ENCODE results near the gene SEBOX. TPM values are rescaled to one million over a fixed set of nuclear protein-coding genes. Genes with fewer than 3 reads are reported as not detected.

SEBOX gene
- total RNA-seq, 1 donor from 2014 or later, result not detected

DNA sequence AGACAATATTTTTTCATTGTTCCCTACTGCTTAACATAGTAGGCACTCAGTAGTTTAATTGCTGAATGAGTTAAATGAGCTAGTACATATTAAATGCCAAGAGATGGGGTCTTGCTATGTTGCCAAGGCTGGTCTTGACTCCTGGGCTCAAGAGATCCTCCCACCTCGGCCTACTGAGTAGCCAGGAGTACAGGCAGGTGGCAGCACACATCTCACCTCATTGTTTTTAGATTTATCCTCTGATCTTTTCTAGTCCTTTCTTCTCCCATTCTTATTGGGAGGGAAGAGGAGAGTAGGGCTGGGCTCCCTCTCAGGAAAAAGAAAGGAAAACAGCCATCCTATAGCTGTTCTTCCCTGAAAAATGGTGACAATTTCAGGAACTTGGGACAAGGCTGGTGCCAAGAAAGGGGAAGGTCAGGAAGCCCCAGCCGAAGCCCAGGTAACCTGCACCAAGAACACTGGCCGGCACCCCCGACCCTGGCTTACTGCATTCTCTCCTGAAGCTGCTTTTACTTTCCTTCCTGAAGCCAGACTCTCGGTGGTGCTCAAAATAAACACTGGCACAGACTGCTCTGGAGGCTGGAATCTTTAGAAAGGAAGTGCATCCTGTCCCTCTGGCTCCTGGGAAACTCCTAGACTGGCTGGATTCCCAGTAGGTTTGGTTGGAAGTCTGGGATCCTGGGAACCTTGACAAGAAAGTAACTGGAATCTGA is 26.8 kb downstream of the SEBOX start:
- Histone ChIP-seq H3K27ac (ENCODE audit: low read depth, low read length) (peak overlapping the region; percentile 99), H3K9ac (ENCODE audit: low read length) (peak overlapping the region; percentile 99), H3K27me3 (ENCODE audit: insufficient read depth, low read length) (no peaks in the 10 kb centered on the region), H3K4me1 (ENCODE audit: insufficient read depth, low read length) (peaks cover 37% of the 10 kb centered on the region), H2AFZ (ENCODE audit: low read depth, low read length) (no peak overlapping the region), H3K9me3 (ENCODE audit: insufficient read depth, low read depth, low read length) (no peaks in the 10 kb centered on the region), H3K36me3 (ENCODE audit: insufficient read depth, low read length) (peaks cover 28% of the 10 kb centered on the region), H3K4me3 (ENCODE audit: insufficient read depth, low read depth, low read length) (peak overlapping the region; percentile 21), H3K79me2 (ENCODE audit: insufficient read depth, low read length) (peaks cover 90% of the 10 kb centered on the region), H3K4me2 (ENCODE audit: low read length) (peak overlapping the region; percentile 87), H4K20me1 (ENCODE audit: insufficient read depth, low read length) (peaks cover 74% of the 10 kb centered on the region)
- Mint-ChIP-seq H3K36me3 (ENCODE audit: low read depth, unreplicated experiment) (peaks cover 8% of the 10 kb centered on the region), H3K9me3 (ENCODE audit: unreplicated experiment) (no peaks in the 10 kb centered on the region), H3K27me3 (ENCODE audit: low read depth, unreplicated experiment) (no peaks in the 10 kb centered on the region), H3K27ac (ENCODE audit: unreplicated experiment) (peak overlapping the region; percentile 91), H3K4me3 (ENCODE audit: unreplicated experiment) (peak overlapping the region; percentile 72), H3K4me1 (ENCODE audit: low read depth, unreplicated experiment) (peaks cover 28% of the 10 kb centered on the region)
- FAIRE-seq (no peak), DNase-seq (ENCODE audit: low read depth) (peak; percentile 85)
- no peak for TF ChIP-seq EZH2 (IDR thresholded peaks at IDR 0.05; ENCODE audit: insufficient read depth, low read length)

GRCh38 chr17:28335959-28336871 is 28.8 kb downstream of the SEBOX start:
- peak overlapping the region; percentile 99 for H3K27ac ChIP-seq (ENCODE audit: low read depth, low read length)
- Mint-ChIP-seq H3K27me3 (ENCODE audit: low read depth, unreplicated experiment) (no peaks in the 10 kb centered on the region), H3K4me3 (ENCODE audit: unreplicated experiment) (peak overlapping the region; percentile 99), H3K4me1 (ENCODE audit: low read depth, unreplicated experiment) (peaks cover 33% of the 10 kb centered on the region), H3K36me3 (ENCODE audit: low read depth, unreplicated experiment) (peaks cover 8% of the 10 kb centered on the region), H3K9me3 (ENCODE audit: unreplicated experiment) (no peaks in the 10 kb centered on the region), H3K27ac (ENCODE audit: unreplicated experiment) (peak overlapping the region; percentile 99)
- peak overlapping the region; percentile 95 for H3K4me3 ChIP-seq (ENCODE audit: insufficient read depth, low read depth, low read length)
- TF ChIP-seq, protein P1, sequence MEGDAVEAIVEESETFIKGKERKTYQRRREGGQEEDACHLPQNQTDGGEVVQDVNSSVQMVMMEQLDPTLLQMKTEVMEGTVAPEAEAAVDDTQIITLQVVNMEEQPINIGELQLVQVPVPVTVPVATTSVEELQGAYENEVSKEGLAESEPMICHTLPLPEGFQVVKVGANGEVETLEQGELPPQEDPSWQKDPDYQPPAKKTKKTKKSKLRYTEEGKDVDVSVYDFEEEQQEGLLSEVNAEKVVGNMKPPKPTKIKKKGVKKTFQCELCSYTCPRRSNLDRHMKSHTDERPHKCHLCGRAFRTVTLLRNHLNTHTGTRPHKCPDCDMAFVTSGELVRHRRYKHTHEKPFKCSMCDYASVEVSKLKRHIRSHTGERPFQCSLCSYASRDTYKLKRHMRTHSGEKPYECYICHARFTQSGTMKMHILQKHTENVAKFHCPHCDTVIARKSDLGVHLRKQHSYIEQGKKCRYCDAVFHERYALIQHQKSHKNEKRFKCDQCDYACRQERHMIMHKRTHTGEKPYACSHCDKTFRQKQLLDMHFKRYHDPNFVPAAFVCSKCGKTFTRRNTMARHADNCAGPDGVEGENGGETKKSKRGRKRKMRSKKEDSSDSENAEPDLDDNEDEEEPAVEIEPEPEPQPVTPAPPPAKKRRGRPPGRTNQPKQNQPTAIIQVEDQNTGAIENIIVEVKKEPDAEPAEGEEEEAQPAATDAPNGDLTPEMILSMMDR (IDR thresholded peaks at IDR 0.05; ENCODE audit: insufficient read depth, low read depth, low read length), result no peak
- no peak for TF ChIP-seq EZH2 (IDR thresholded peaks at IDR 0.05; ENCODE audit: insufficient read depth, low read length)
- no peak overlapping the region for H2AFZ ChIP-seq (ENCODE audit: low read depth, low read length)
- peaks cover 11% of the 10 kb centered on the region for H3K36me3 ChIP-seq (ENCODE audit: insufficient read depth, low read length)
- H3K9me3 ChIP-seq (ENCODE audit: insufficient read depth, low read depth, low read length), result no peaks in the 10 kb centered on the region
- no peak for FAIRE-seq
- DNase-seq (ENCODE audit: low read depth), result peak; percentile 95
- H3K4me1 ChIP-seq (ENCODE audit: insufficient read depth, low read length), result peaks cover 39% of the 10 kb centered on the region
- H4K20me1 ChIP-seq (ENCODE audit: insufficient read depth, low read length), result peaks cover 81% of the 10 kb centered on the region
- H3K9ac ChIP-seq (ENCODE audit: low read length), result peak overlapping the region; percentile 99
- no peaks in the 10 kb centered on the region for H3K27me3 ChIP-seq (ENCODE audit: insufficient read depth, low read length)
- peak overlapping the region; percentile 87 for H3K4me2 ChIP-seq (ENCODE audit: low read length)
- H3K79me2 ChIP-seq (ENCODE audit: insufficient read depth, low read length), result peaks cover 95% of the 10 kb centered on the region

GRCh38 chr17:28335201-28335958 is 29.6 kb downstream of the SEBOX start, which contains the start of the genes IFT20 and TNFAIP1:
Gene IFT20, minus strand, starts transcription at chr17:28335472. Its CDS starts 3,487 bp downstream, at chr17:28331985.
Gene TNFAIP1, plus strand, starts transcription at chr17:28335761. Its CDS starts 3,761 bp downstream, at chr17:28339522.
- Histone ChIP-seq H3K36me3 (ENCODE audit: insufficient read depth, low read length) (peaks cover 3% of the 10 kb centered on the region), H2AFZ (ENCODE audit: low read depth, low read length) (peak within 1 kb of the TSS; percentile 81), H3K9me3 (ENCODE audit: insufficient read depth, low read depth, low read length) (no peaks in the 10 kb centered on the region), H3K79me2 (ENCODE audit: insufficient read depth, low read length) (peaks cover 92% of the 10 kb centered on the region), H4K20me1 (ENCODE audit: insufficient read depth, low read length) (peaks cover 81% of the 10 kb centered on the region), H3K4me3 (ENCODE audit: insufficient read depth, low read depth, low read length) (peak within 1 kb of the TSS; percentile 95), H3K4me1 (ENCODE audit: insufficient read depth, low read length) (peaks cover 39% of the 10 kb centered on the region), H3K4me2 (ENCODE audit: low read length) (peak within 1 kb of the TSS; percentile 95), H3K9ac (ENCODE audit: low read length) (peak within 1 kb of the TSS; percentile 99), H3K27ac (ENCODE audit: low read depth, low read length) (peak within 1 kb of the TSS; percentile 99), H3K27me3 (ENCODE audit: insufficient read depth, low read length) (no peaks in the 10 kb centered on the region)
- no peaks in the 10 kb centered on the region for H3K9me3 Mint-ChIP-seq (ENCODE audit: unreplicated experiment)
- H3K4me1 Mint-ChIP-seq (ENCODE audit: low read depth, unreplicated experiment), result peaks cover 33% of the 10 kb centered on the region
- H3K27me3 Mint-ChIP-seq (ENCODE audit: low read depth, unreplicated experiment), result no peaks in the 10 kb centered on the region
- H3K4me3 Mint-ChIP-seq (ENCODE audit: unreplicated experiment), result peak within 1 kb of the TSS; percentile 99
- H3K36me3 Mint-ChIP-seq (ENCODE audit: low read depth, unreplicated experiment), result peaks cover 9% of the 10 kb centered on the region
- FAIRE-seq, result peak; percentile 89
- peak within 1 kb of the TSS; percentile 99 for H3K27ac Mint-ChIP-seq (ENCODE audit: unreplicated experiment)
- no peak for TF ChIP-seq EZH2 (IDR thresholded peaks at IDR 0.05; ENCODE audit: insufficient read depth, low read length)
- TF ChIP-seq, protein P1 (IDR thresholded peaks at IDR 0.05; ENCODE audit: insufficient read depth, low read depth, low read length), result no peak
- peak; percentile 100 for DNase-seq (ENCODE audit: low read depth)

Data from astrocyte (in vitro differentiated cells and primary cell).